SU-DHL-6 (cell line): ENCODE measurements around the gene ALKBH3.

ENCODE experiments used
- EZH2phosphoT487 ChIP-seq: fragments of 200-600 bp; sonication (generic), shearing (Covaris generic); conservative IDR thresholded peaks from 2 replicates; pipeline ENCODE4 v1.6.1; 2018; ENCODE audit warnings: mild to moderate bottlenecking, antibody characterized with exemption, low read length, moderate library complexity, mixed read lengths
- TF ChIP-seq, protein P1 (sequence below): fragments of 200-600 bp; sonication (generic); IDR thresholded peaks from one replicate; pipeline ENCODE4 v1.5.1; 2017; ENCODE audit warnings: antibody characterized with exemption, mild to moderate bottlenecking, low read length, moderate library complexity; ENCODE audit not compliant: insufficient read depth, poor library complexity, severe bottlenecking

GRCh38 chr11:43925063-43925931 is 44.7 kb downstream of the ALKBH3 start:
- TF ChIP-seq, protein P1, sequence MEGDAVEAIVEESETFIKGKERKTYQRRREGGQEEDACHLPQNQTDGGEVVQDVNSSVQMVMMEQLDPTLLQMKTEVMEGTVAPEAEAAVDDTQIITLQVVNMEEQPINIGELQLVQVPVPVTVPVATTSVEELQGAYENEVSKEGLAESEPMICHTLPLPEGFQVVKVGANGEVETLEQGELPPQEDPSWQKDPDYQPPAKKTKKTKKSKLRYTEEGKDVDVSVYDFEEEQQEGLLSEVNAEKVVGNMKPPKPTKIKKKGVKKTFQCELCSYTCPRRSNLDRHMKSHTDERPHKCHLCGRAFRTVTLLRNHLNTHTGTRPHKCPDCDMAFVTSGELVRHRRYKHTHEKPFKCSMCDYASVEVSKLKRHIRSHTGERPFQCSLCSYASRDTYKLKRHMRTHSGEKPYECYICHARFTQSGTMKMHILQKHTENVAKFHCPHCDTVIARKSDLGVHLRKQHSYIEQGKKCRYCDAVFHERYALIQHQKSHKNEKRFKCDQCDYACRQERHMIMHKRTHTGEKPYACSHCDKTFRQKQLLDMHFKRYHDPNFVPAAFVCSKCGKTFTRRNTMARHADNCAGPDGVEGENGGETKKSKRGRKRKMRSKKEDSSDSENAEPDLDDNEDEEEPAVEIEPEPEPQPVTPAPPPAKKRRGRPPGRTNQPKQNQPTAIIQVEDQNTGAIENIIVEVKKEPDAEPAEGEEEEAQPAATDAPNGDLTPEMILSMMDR = no peak
- no peak for TF ChIP-seq EZH2phosphoT487
